CD4-positive, alpha-beta T cell treated with Interleukin-12 subunit alpha and Interleukin-12 subunit beta, for 1 hour (primary cell): Measurements from ENCODE around the gene COL26A1.
A peak's percentile ranks its signal among the peaks of the same experiment; 100 is the strongest.
"Not testable (repeated sequence)": the region's sequence is repeated elsewhere in the genome, so short reads cannot be mapped to it uniquely, and the experiment has no call there.

Source experiments
- DNase-seq: peaks from one replicate; pipeline ENCODE4 v3.0.0-alpha.2; 2020

Gene COL26A1

DNA sequence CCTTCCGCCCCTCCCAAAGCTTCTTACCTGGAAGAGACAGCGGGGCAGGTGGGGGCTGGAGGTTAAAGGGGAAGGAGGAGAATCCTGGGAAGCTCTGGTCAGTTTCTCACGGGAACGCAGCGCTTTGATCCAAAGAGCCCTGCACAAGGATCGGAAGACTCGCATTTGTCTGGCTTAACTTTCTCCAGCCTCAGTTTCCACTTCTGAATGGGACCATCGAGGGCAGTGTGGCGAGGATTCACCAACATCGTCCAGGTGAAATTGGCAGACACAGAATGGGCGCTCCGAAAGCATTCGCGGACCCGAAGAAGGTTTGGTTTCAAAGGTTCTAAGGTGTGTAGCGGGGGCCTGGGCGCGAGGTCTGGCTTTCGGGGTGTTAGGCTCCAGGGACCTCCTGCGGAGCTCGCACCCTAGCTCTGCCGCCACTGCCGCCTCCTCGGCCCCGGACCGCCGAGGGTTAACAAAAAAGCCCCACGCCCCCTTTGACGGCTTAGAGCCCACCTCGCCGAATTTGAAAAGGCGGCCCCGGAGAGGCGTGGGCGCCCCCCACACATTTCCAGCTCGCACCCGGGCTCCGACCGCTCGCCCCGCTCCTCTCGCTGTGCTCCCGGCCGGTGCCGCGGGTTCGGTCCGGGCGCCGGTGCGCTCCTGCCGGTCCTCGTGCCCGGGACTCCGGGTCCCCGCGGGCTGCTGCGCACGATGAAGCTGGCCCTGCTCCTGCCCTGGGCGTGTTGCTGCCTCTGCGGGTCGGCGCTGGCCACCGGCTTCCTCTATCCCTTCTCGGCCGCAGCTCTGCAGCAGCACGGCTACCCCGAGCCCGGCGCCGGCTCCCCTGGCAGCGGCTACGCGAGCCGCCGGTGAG lies at the start of gene COL26A1:
TSS of gene COL26A1 (plus strand) at position 542 of the 862 bp plus-strand sequence. CDS start at position 700, 158 bp downstream.
- DNase-seq, result no peak

DNA sequence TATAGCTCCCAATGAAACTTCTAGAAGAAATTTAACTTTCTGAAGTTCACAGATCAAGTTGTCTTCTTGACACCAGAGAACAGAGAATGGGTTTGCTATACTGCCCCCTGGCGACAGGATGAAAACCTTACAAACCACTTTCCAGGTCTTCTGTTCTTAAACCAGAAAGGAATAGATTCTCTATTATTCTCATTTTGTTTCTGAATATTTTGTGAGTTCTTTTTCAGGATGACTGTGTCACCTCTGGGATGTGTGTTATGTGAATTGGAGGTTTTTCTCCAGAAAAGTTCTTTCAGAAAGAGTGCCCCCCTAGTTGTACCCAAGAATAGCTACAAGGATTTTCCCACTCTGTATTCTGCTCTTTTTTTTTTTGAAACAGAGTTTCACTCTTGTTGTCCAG lies 47.3 kb upstream of the COL26A1 start:
- DNase-seq, result peak; percentile 56

DNA sequence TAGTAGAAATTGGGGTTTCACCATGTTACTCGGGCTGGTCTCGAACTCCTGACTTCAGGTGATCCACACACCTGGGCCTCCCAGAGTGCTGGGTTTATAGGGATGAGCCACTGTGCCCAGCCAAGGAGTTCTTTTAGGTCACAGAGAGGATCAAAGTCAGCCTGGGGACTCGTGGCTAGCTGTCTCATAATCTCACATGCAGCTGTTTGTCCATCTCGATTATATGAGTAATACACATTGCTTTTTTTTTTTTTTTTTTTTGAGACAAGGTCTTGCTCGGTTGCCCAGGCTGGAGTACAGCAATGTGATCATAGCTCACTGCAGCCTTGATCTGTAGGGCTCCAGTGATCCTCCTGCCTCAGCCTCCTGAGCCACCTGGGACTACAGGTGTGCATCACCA lies 43.3 kb upstream of the COL26A1 start:
- DNase-seq, result no peak

DNA sequence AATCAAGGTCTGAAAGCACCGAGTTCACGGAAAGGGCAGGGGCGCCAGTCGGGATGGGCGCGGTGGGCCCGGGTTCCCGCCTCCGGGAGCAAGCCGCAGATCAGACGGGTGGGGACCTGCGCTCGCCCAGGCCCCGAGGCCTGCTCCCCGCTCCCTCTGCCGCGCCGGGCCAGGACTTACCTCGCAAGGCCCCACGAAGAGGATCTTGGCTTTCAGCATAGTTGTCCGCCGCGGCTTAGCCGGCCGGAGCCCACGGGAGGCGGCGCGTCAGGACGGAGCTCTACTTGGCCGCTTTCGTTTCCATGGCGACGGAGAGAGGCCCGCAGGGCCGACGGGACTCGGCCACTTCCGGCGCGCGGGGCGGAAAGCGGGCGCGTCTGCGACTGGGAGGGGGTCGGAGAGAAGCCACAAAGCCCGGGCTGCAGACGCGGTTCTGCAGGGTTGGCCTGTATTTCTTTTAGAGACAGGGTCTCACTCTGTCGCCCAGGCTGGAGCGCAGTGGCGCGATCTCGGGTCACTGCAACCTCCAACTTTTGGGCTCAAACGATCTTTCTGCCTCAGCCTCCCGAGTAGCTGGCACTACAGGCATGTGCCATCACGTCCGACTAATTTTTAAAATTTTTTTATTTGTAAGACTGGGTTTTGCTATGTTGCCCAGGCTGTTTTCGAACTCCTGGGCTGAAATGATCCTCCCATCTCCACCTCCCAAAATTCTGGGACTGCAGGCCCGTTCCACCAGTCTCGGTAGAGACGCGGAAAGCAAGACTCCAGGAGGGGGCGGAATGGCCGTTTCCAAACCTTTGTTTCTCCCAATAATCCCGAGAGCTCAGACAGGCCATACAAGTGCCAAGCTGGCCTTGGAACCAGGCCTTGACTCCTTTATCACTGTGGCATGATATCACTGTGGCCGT lies 40.9 kb upstream of the COL26A1 start, which contains the start of gene IFT22:
TSS of gene IFT22 (minus strand) at position 322 of the 911 bp plus-strand sequence. CDS start at position 219, 103 bp downstream.
- peak; percentile 87 for DNase-seq

DNA sequence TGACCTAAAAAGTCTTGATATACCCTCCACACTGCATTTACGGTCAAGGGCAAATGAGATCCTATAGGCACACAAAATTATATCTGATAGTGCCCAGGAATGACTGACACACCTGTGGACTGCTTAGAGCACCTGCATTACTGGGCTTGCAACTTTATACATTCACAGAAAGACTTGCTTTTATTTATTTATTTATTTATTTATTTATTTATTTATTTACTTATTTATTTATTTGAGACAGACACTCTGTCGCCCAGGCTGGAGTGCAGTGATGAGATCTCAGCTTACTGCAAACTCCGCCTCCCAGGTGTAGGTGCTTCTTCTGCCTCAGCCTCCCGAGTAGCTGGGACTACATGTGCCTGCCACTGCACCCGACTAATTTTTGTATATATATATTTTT lies 34.5 kb upstream of the COL26A1 start:
- no peak for DNase-seq

DNA sequence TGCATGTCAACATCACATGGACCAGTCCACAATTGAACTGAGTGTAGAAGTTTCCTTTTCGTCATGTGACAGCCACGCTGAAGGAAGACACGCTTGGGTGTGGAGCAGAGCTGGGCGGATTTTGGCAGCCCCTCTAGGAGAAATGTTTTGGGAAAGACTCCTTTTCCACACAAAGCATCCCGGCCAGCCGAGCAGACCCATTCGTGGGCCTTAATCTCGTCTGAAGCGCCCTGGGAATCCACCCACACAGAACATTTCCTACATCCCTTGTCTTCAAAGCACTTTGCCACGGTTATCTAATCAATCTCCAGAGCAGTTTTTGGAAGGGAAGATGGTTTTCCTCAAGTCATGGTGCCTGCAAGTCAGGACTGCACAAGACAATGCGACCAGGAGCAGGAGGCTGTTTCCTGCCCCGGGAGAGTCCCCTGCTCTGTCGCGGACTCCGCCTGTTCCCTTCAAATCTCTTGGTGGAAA lies 32.6 kb upstream of the COL26A1 start:
- no peak for DNase-seq

DNA sequence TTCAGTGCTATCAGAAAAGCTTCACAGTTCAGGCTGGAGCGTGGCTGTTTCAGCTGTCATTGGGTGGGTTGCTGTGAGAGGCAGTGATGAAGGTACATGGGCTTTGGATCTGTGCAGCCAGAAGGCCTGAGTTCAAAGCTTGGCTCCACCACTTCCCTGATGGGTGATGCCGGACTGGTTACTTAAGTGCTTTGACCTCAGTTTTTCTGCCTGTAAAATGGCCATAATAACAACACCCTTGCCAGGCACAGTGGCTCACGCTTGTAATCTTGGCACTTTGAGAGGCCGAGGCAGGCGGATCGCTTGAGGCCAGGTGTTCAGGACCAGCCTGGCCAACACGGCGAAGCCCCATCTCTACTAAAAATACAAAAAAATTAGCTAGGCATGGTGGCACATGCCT lies 30.6 kb upstream of the COL26A1 start:
- DNase-seq, result no peak

DNA sequence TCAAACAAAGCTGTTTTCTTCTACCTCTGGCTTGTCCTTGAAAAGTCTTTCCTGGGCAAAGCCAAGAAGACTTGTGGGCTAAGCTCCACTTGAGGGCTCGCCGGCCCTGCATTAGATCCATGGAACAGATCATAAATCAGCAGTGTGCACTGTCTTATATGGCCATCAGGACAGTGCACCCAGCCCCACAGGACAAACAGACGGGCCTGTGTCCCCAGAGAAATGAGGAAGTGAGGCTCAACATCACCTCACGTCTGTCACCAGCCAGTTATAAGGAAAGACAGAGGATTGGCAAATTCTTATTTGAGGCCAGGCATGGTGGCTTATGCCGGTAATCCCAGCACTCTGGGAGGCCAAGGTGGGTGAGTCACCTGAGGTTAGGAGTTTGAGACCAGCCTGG lies 28.8 kb upstream of the COL26A1 start:
- DNase-seq, result no peak

DNA sequence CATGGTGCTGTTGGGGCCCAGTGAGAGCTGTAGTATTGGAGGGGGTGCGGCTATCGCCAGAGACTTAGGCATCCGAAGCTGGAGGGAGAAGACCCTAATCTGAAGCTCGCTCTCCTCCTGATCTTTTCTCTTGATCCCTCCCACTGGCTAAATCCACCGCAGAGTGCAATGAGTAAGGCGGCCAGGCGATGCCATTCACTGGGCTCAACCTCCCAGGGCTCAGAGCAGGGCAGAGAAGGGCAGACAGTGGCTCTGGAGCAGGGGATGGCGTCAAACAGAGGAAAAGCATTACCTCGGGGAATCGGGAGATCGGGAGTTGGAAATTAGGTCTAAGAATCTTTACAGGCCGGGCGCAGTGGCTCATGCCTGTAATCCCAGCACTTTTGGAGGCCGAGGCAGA lies 22.3 kb upstream of the COL26A1 start:
- DNase-seq, result no peak

DNA sequence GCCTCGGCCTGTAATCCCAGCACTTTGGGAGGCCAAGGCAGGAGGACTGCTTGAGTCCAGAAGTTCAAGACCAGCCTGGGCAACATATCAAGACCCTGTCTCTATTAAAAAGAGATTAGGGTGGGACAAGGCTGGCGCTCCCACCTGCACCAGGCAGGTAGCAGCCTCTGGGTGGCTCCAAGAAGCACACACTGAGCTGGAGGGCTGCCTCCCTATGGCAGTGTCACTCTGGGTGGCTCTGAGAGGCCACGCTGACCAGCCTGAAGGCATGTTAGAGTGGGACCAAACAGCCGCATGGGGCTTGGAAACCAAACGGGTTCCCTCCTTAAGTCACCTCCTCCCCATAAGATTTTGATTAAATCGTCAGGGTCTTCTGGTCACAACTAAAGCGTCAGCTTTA lies 19.8 kb upstream of the COL26A1 start:
- DNase-seq, result no peak

DNA sequence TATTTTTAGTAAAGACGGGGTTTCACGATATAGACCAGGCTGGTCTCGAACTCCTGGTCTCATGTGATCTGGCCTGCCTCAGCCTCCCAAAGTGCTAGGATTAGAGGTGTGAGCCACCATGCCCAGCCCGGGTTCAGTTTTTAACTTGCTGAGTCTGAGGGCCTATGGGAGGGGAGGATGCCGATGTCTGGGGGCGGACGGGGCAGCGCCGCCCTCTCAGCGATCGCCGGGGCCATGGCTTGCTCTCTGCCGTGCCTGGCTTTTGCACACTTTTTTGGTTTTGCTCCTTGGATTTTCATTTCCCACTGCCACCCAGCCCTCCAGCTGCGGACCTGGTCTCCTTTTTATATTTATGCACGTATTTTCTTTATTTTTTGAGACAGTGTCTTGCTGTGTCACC lies 15.2 kb upstream of the COL26A1 start:
- no peak for DNase-seq

DNA sequence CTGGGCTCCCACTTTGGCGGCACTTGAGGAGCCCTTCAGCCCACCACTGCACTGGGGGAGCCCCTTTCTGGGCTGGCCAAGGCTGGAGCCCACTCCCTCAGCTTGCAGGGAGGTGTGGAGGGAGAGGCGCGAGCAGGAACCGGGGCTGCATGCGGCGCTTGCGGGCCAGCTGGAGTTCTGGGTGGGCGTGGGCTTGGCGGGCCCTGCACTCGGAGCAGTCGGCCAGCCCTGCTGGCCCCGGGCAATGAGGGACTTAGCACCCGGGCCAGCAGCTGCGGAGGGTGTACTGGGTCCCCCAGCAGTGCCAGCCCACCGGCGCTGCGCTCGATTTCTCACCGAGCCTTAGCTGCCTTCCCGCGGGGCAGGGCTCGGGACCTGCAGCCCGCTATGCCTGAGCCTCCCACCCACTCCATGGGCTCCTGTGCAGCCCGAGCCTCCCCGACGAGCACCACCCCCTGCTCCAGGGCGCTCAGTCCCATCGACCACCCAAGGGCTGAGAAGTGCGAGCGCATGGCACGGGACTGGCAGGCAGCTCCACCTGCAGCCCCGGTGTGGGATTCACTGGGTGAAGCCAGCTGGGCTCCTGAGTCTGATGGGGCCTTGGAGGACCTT lies 14.1 kb upstream of the COL26A1 start:
- DNase-seq, result not testable (repeated sequence)

DNA sequence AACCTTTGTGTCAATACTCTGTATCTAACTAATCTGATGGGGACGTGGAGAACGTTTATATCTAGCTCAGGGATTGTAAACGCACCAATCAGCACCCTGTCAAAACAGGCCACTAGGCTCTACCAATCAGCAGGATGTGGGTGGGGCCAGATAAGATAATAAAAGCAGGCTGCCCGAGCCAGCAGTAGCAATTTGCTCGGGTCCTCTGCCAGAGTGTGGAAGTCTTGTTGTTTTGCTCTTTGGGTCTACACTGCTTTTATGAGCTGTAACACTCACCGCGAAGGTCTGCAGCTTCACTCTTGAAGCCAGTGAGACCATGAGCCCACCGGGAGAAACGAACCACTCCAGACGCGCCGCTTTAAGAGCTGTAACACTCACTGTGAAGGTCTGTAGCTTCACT lies 13.4 kb upstream of the COL26A1 start:
- DNase-seq, result not testable (repeated sequence)

DNA sequence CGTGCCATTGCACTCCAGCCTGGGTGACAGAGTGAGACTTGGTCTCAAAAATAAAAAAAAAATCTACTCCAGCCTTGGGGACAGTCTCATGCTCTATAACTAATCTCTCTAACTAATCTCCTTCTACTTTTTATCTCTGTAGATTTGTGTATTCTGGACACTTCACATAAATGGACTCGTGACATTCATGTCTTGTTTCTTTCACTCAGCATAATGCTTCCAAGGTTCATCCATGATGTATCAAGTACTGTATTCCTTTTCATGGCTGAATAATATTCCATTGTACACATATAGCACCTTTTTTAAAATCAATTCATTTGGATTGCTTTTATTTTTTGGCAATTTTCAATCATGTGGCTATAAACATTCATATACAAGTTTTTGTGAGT lies 9.8 kb upstream of the COL26A1 start:
- no peak for DNase-seq

DNA sequence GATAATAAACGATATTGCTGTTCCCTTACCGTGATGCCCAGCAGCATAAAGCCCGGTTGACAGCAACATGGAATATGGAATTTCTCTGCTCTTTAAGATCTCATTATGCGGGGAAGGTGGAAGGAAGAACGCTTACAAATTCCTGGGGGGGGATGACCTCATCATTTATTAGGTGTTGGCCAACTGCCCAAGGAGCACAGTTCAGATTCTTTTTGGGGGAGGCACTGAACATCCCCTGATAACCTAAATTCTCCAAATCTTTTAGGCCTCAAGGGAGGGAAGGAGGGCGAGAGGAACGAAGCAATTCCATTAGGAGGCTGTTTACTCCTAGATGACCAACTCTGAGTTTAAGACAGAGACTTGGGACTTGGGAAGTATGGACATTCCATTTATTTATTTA lies 5.2 kb upstream of the COL26A1 start:
- no peak for DNase-seq

DNA sequence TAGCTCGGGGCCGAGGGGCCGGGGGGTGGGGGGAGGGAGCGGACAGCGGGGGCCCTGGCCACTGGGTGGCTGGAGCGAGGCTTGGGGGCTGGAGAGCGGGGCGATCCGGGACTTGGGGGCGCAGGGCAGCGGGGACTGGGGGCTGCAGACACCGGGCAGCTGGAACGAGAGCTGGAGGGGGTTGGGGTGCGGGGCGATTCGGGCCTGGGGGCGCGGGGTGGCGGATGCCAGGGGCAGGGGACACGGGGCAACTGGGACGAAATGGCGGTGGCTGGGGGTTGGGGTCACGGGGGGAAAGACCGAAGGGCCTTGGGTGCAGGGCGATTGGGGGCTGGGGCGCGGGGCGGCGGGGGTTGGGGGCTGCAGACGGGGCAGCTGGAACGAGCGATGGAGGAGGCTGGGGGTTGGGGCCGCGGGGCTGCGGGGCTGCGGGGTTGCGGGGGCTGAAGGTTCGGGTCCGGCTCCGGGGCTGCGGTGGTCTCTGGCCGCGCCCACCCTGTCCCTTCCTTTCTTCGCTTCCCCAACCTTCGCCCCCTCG lies 590 bp downstream of the COL26A1 start:
- DNase-seq, result no peak

DNA sequence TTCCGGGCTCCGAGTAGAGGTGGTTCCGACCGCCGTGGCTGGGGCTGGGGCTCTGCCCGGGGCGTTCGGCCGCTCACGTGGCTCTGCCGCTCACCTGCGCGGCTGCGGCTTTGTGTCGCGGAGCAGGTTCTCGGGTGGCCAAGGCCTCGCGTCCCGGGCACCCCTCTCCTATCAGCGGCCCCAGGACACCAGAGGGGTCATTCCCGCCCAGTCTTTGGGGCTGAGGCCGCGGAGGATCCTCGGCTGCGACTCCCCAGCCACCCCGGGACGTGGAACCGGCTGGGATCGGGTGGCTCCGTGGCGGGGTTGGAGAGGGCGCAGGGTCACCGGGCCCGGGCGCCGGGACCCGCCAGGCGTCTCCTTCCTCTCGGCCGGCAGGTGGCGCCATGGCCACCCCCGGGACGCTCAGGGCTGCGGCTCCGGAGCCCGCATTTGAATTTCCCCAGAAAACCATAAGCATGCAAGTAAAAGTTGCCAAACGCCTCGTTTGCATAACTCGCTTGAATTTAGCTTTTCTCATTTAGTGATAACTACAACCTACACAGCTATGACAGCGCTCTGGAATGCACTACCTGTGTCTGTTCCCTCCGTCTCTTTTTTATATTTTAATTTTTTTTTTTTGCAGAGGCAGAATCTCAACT lies 1.2 kb downstream of the COL26A1 start:
- peak; percentile 64 for DNase-seq

DNA sequence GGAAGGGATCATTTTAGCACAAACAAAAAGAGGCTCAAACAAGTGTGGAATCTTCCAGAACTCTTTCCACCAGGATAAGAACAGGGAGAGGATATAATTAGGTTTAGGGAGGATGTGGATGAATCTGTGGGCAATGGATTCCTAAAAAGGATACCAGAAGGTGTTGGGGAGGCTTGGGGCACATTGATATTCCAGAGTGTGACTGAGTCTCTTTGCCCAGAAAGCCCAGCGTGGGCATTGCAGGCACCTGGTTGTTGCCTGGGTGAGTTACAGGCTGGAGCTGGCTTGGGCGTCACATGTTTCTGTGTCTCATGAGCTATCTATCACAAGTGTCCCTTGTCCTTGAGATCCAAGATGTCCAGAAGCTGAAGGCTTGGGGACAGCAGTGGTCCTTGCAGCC lies 3.3 kb downstream of the COL26A1 start:
- DNase-seq, result no peak

DNA sequence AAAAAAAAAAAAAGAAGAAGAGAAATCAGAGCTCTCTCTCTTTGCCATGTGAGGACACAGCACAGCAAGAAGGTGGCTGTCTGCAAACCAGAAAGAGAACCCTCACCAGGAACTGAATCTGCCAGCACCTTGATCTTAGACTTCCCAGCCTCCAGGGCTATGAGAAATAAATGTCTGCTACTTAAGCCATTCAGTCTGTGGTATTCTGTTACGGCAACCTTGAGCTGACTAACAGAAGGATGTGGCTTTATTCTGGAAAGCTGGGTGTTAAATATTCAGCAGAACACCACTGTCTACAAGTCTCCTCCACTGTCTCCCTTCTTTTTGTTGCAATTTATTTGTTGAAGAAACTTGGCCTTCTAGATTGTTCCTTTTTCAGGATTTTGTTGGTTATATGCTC lies 5.0 kb downstream of the COL26A1 start:
- no peak for DNase-seq

DNA sequence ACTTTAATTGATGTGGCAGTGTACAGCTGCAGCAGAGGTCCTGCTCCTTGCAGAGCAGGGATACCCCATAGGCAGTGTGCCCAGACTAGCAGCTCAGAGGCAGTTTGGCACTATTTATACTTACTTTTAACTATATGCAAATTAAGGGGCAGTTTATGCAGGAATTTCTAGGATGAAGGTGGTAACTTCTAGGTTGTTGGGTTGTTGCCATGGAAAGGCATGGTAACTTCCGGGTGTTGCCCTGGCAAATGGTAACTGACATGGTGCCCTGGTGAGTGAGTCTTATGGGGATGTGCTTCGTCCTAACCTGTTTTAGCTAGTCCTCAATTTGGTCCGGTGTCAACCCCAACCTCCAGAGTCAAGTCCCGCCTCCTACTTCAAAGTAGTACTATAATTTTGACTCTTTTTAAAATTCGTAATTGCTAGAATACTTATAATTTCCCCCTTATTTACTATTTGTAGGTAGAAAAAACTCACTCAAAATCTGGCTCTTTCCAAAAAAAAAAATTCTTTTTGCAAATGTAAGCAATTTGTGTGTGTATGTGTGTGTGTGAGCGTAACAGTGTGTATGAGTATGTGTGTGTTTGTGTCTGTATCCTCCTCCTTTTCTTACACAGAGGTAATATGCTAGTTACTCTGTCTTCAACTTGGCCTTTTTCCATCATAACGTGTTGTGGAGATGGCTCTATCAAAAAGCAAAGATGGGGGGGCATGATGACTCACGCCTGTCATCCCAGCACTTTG lies 5.9 kb downstream of the COL26A1 start:
- no peak for DNase-seq

DNA sequence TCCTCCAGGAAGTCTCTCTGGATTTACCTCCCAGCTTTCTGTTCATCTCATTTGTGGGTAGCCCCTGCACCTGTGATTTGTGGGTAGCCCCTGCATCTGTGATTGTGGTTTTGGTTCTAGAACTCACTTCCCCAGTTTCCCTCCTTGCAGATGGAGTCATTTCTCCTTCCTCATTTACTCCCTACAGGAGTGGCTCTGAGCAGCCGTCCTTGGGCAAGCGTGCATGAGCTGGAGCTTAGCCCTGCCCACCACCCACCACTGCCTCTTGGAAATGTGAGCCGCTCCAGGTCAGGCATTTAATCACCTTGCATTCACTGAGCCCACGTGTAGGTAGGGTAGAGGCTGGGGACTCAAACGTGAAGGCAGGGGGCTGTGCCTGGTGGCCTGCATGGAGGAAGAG lies 8.2 kb downstream of the COL26A1 start:
- no peak for DNase-seq
